Hippocampal formation (tissue), 2 donors: ENCODE data around the gene KCNH5.

Experiments used
- DNase-seq, 2 donors: peaks; one replicate each; lab custom pipeline; 2025; lab: John Stamatoyannopoulos, UW

The KCNH5 gene

GRCh38 chr14:62674563-62675237 lies 370.6 kb downstream of the KCNH5 start:
- no peak for DNase-seq

DNA sequence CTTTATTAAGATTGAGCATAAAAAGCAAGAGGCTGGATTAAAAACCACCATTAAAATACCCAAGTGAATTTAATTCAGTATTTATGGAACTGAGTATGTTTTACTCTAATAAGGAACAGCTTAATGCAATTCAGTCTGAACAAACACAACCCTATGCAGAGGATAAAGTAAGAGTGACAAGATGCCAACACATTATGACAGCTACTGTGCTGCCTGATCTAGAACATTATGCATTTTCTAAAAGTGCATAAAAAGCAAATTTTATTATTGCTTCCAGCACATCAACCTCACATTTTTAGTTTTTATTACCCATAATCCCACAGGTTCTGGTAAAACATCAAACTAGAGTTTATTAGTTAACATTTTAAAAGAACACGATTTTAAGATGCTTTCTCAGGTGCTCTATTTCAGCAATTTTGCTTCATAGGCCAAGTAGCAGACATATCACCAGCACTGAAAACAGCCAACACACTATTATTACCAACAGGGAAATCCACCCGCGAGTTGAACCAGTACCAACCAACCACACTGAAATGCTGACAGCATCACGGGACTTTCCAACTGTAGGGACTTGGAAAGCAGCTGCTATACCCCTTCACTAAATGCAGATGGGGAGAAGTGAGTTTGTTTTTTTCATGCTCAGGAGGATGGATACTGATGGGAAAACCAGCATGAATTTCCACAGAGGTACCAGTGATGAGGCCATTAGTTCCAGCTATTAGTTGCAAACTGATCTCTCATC lies 372.1 kb downstream of the KCNH5 start:
- no peak for DNase-seq

DNA sequence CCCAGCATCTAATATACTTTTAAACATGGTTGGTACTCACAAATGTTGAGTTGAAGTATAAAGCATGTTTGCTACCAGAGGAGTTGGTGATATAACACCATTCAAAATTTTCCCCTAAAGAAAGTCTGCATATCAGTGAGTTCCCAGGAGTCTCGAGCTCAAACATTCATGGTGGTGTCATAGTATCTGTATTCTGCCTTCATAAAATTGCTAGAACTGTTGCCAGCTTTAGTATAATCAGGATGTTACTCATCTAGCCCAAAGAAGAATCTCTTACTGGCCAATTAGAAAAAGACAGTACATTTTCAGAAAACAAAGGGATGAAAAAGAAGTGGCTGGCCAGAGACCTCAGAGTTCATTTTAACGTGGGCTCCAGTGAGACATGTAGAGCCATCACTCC lies 374.7 kb downstream of the KCNH5 start:
- no peak for DNase-seq

- DNase-seq: no peak
Observed at GRCh38 chr14:62667421-62667914, 377.8 kb downstream of the KCNH5 start.

DNA sequence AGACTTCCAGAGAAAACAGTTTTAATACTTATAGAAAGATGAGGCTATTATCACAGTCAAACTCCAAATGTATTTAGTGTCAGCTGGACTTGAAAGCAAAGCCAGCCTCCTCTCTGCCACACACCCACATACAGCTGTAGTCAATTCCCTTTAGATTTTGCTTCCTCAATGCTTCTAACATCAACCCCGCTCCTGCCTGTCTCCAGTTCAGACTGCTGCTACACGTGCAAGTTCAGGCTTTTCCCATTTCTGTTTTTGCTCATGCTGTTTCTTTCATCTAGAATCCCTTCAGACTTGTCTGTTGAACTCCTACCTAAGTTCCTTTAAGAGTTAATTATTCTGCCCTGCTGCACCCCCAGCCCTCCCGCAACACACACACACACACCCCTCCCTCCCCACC lies 380.0 kb downstream of the KCNH5 start:
- no peak for DNase-seq

- DNase-seq: no peak
Observed at GRCh38 chr14:62663456-62663821, 381.8 kb downstream of the KCNH5 start.

- DNase-seq: no peak
Observed at GRCh38 chr14:62662811-62663455, 382.3 kb downstream of the KCNH5 start.

- no peak for DNase-seq
Observed at GRCh38 chr14:62661818-62662217, 383.4 kb downstream of the KCNH5 start.

DNA sequence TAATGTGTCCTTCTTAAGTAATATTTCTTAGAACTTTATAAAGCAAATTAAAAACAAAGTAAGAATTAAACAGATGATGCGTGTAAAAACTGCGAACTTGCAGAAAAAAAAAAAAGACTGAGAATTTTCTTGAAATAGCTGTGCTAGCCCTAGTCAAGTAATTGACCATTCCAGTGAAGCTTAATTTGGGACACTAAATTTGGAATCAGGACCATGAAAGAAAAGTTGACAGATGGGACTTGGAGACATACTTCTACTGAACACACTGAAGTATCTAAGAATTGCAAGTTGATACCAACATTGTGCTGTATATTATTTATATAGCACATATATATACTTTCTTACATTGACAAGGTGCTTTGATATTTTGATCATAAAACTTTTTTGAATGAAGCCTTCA lies 386.6 kb downstream of the KCNH5 start:
- DNase-seq: no peak

- DNase-seq: no peak
Observed at GRCh38 chr14:62657376-62657775, 387.9 kb downstream of the KCNH5 start.

DNA sequence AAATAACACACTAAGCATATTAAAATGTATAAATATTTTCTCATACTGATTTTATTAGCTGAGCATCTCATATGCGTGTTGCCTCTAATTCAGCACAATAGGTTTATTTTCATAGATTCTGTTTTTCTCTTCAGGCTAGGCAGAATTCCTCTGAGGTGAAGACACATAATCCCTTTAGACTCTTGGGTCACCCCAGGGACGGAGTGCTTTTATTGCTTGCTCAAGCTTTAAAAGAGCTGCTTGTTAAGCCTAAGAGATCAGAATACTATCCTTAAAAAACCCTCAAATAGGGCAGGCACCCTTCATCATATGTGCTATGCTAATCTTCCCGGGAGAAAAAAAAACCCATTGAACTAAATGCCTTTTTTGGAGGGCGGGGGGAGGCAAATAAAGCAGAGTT lies 390.1 kb downstream of the KCNH5 start:
- no peak for DNase-seq

- DNase-seq: no peak
Observed at GRCh38 chr14:62654641-62655040, 390.6 kb downstream of the KCNH5 start.
